IPS-18c (cell line): Measurements from ENCODE around the gene TIMD4.
"Not testable (repeated sequence)": the region's sequence is repeated elsewhere in the genome, so short reads cannot be mapped to it uniquely, and the experiment has no call there.

Experiments used
- H3K4me3 ChIP-seq: 2 replicates; pipeline ENCODE4 v1.7.0; 2013; ENCODE audit warnings: low read depth, mild to moderate bottlenecking, low read length, moderate library complexity; ENCODE audit not compliant: insufficient read depth
- H3K9me3 ChIP-seq: one replicate; pipeline ENCODE4 v1.6.1; 2013; ENCODE audit warnings: mild to moderate bottlenecking, low read length, moderate library complexity; ENCODE audit not compliant: control insufficient read depth, insufficient read depth

The TIMD4 gene

DNA sequence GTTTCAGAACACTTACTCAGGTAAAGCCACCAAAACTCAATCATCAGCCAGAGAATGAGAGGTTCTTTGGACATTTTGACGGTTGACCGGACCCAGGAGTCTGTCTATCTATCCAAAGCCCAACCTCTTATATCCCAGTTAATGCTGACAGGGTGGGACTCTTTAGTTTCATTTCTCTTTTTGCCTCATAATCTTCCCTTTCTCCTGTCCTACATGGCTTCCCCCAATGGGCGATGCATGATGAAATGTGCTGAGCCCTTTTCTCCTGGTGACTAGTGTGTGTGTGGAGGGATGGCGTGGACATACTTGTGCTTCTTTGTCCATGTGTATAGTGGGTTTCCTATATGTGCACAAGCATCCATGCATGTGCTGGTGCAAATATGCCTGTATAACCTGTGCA, at the start of gene TIMD4:
TSS of gene TIMD4 (minus strand) at position 102 of the 400 bp plus-strand sequence. CDS start at position 74, 28 bp downstream.
- H3K9me3 ChIP-seq = no peaks in the 10 kb centered on the region

DNA sequence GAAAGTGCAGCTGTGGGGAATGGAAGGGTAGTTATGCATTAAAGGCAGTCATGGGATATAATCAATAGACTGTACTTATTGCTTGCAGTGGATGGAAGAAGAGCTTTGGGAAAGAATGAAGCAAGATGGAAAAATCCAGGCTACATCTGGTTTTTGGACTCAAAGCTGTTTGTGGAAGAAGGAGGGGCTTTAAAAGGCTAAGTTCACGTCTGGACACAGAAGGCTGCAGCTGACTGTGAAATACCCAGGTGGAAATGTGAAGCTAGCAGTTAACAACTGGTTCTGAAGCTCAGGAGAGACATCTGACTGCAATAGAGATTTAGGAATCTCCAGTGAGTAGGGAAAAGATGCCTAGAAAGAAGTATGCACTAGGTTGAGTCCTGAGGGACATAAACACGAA, 43.2 kb upstream of the TIMD4 start:
- Histone ChIP-seq H3K9me3 (peaks cover 2% of the 10 kb centered on the region), H3K4me3 (no peak overlapping the region)

More for the DNA sequence above, at the start of gene TIMD4:
- H3K4me3 ChIP-seq = no peak within 1 kb of the TSS

DNA sequence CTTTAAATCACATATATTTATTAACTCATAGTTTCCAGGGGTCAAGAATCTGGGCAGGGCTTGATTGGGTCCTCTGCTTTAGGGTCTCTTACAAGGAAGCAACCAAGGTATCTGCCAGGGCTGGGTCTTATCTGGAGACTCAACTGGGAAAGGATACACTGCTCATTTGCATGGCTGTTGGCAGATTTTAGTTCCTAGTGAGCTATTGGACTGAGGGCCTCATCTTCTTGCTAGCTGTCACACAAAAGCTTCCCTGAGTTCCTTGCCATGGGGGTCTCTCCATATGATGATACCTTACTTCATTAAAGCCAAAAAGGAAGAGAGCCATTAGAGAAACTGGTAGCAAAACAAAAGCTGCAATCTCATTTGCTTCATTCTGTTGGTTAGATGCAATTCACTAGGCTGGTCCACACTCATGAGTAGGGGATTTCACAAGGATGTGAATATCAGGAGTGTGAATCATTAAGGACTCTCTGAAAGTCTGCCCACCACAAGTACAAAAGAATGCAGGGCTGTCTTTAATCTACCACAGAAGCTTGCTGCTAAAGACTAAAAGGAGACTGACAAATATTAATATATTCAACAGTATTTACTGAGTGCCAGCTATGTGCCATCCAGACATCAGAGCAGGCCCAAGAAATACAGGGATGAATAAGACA, 42.0 kb upstream of the TIMD4 start:
- Histone ChIP-seq H3K4me3 (no peak overlapping the region), H3K9me3 (peaks cover 2% of the 10 kb centered on the region)

DNA sequence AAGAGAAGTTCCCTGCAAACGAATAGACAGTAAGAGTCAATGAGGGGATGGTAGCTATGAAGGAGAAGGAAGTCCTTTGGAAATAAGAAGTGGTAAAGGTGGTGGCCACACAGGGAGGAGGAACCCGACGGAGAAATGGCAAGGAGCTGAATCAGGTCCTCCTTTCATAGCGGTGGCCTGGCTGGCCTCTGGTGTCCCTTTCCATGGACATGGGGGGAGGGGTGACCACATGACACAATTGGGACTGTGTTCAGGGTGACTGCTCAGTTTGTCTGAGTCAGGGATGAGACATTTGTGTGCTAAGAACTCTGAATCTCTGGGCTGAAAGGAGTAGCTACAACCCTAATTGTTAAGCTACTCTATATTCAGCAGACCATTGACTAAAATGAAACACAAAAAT, 28.7 kb upstream of the TIMD4 start:
- Histone ChIP-seq H3K4me3 (no peak overlapping the region), H3K9me3 (no peaks in the 10 kb centered on the region)

- Histone ChIP-seq H3K9me3 (no peaks in the 10 kb centered on the region), H3K4me3 (no peak overlapping the region)
Observed at GRCh38 chr5:156984064-156984463, 21.0 kb upstream of the TIMD4 start.

GRCh38 chr5:156981481-156981880, 18.5 kb upstream of the TIMD4 start:
- Histone ChIP-seq H3K9me3 (no peaks in the 10 kb centered on the region), H3K4me3 (no peak overlapping the region)

- H3K4me3 ChIP-seq = no peak overlapping the region
- no peaks in the 10 kb centered on the region for H3K9me3 ChIP-seq
Observed at GRCh38 chr5:156974328-156974727, 11.3 kb upstream of the TIMD4 start.

GRCh38 chr5:156971848-156972525, 9.0 kb upstream of the TIMD4 start:
- Histone ChIP-seq H3K9me3 (no peaks in the 10 kb centered on the region), H3K4me3 (no peak overlapping the region)

GRCh38 chr5:156971415-156971814, 8.4 kb upstream of the TIMD4 start:
- Histone ChIP-seq H3K9me3 (no peaks in the 10 kb centered on the region), H3K4me3 (no peak overlapping the region)

- not testable (repeated sequence) for H3K9me3 ChIP-seq, H3K4me3 ChIP-seq
Observed at GRCh38 chr5:156967386-156967785, 4.4 kb upstream of the TIMD4 start.

DNA sequence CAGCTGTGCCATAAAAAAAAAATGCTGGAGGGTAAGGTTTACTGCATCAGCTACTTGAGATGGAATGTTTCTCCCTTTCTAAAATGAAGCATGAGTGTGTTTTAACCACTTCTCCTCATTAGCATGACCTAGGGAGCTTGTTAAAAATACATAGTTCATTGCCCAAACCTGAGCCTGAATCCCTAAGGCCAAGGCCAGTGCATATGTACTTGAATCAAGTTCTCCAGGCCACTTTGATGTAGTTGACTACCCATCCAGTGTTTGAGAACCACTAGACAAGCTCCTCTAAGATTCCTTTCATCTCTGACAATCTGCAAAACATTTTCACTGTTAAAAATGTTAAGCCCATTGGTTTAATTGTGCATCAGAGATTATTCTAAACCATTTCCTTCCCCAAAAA, 6.7 kb downstream of the TIMD4 start:
- Histone ChIP-seq H3K4me3 (no peak overlapping the region), H3K9me3 (no peaks in the 10 kb centered on the region)

GRCh38 chr5:156951359-156951758, 11.7 kb downstream of the TIMD4 start:
- Histone ChIP-seq H3K4me3 (no peak overlapping the region), H3K9me3 (no peaks in the 10 kb centered on the region)

DNA sequence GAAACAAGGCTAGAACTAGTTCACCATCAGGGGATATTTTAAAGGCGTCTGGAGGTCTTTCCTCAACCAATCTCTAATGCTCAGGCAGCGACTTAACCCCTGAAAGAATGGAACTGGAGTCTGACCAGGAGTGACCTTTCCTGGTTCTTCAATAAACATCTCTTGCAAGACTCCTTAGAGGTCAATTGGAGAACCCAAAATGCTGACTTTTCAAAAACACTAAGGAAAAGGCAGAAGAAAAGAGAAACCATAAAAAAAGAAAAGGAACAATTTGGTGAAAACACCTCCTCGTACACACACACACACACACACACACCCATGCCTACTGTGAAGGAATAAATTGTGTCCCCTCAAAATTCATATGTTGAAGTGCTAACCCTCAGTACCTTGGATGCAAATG, 12.3 kb downstream of the TIMD4 start:
- Histone ChIP-seq H3K4me3 (no peak overlapping the region), H3K9me3 (no peaks in the 10 kb centered on the region)

DNA sequence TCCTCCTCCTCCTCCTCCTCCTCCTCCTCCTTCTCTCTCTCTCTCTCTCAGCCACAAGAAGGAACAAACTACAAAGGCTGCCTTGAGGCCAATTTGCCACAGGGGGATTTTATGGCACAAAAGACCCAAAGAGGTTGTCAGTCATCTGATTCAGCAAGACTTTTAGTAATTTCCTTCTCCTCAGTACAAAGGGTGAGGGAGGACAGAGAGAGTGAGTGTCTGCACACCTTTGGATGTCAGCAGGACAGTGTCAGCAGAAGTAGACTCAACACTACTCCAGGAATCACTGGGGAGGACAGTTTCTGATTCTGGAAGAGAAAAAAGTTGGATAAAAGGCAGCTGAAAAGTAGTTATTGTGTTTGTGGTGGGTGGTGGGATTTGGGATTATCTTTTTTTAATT, 13.6 kb downstream of the TIMD4 start:
- Histone ChIP-seq H3K9me3 (no peaks in the 10 kb centered on the region), H3K4me3 (no peak overlapping the region)

DNA sequence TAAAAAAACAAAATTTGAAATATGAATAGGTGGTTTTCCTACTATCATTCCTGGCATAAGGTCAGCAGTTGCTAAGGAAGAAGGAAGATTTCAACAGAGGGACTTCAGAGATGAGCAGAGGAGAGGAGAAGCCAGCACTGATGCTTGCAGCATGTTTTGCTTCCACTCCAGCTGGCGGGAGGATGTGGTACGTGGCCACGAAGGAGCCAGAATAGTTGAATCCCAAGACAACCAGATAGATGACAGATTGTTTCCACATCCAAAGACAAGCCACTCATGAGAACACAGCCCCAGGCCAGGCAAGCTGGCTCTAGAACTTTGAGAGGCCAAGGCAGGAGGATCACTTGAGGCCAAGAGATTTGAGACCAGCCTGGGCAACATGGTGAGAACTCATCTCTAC, 15.1 kb downstream of the TIMD4 start:
- H3K4me3 ChIP-seq = no peak overlapping the region
- H3K9me3 ChIP-seq = no peaks in the 10 kb centered on the region

- H3K9me3 ChIP-seq = peaks cover 2% of the 10 kb centered on the region
- H3K4me3 ChIP-seq = no peak overlapping the region
Observed at GRCh38 chr5:156942064-156942463, 21.0 kb downstream of the TIMD4 start.

GRCh38 chr5:156940462-156940861, 22.6 kb downstream of the TIMD4 start:
- H3K4me3 ChIP-seq, H3K9me3 ChIP-seq: not testable (repeated sequence)

DNA sequence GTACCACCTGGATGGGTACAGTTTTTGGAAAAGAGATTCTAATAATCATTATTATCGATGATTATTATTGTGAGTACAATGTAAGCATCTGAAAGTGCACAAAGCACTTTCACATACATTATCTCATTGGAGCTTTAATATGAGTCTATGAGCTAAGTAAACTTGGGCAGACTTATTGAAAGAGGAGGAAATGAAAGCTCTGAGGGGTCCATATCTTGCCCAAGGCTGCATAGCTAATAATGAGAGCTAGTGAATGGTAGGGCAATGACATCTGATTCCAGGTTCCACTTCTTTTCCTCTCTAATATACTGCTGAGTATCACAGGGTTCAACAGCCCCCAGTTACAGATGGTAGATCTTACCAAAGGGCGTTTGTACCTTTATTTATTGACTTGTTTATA, 26.1 kb downstream of the TIMD4 start:
- H3K9me3 ChIP-seq = peaks cover 4% of the 10 kb centered on the region
- H3K4me3 ChIP-seq = no peak overlapping the region
